Endodermal cell (in vitro differentiated cells): Measurements from ENCODE around the gene RGS7. TPM values are rescaled to one million over a fixed set of nuclear protein-coding genes. Genes with fewer than 3 reads are reported as not detected.
"Not testable (repeated sequence)": the region's sequence is repeated elsewhere in the genome, so short reads cannot be mapped to it uniquely, and the experiment has no call there.

ENCODE experiments used
- DNase-seq: peaks from one replicate; pipeline ENCODE4 v3.0.0-alpha.2; 2017
- H3K27ac ChIP-seq: 2 replicates; pipeline ENCODE4 v1.5.1; 2013; ENCODE audit warnings: mild to moderate bottlenecking, low read depth, low read length, moderate library complexity
- H3K27me3 ChIP-seq: 2 replicates; pipeline ENCODE4 v1.6.1; 2013; ENCODE audit warnings: mild to moderate bottlenecking, low read length, moderate library complexity; ENCODE audit not compliant: insufficient read depth, control insufficient read depth, poor library complexity, severe bottlenecking
- H3K36me3 ChIP-seq: 2 replicates; pipeline ENCODE4 v1.7.0; 2013; ENCODE audit warnings: mild to moderate bottlenecking, low read length, moderate library complexity; ENCODE audit not compliant: control insufficient read depth, insufficient read depth
- H3K4me1 ChIP-seq: one replicate; pipeline ENCODE4 v1.7.0; 2013; ENCODE audit warnings: low read length; ENCODE audit not compliant: control insufficient read depth, insufficient read depth
- H3K4me3 ChIP-seq: 2 replicates; pipeline ENCODE4 v1.5.1; 2013; ENCODE audit warnings: mild to moderate bottlenecking, low read length, moderate library complexity
- H3K9ac ChIP-seq: 2 replicates; pipeline ENCODE4 v1.6.1; 2013; ENCODE audit warnings: mild to moderate bottlenecking, low read length, moderate library complexity; ENCODE audit not compliant: poor library complexity, severe bottlenecking; ENCODE audit errors: extremely low read depth
- H3K9me3 ChIP-seq: 2 replicates; pipeline ENCODE4 v1.6.1; 2013; ENCODE audit warnings: mild to moderate bottlenecking, low read length, moderate library complexity; ENCODE audit not compliant: control insufficient read depth
- H3K27ac Mint-ChIP-seq: 2 replicates; pipeline ENCODE4 v1.8.0; 2020; ENCODE audit warnings: mixed read lengths
- H3K27me3 Mint-ChIP-seq: 2 replicates; pipeline ENCODE4 v1.8.0; 2021; ENCODE audit warnings: mild to moderate bottlenecking, mixed read lengths; ENCODE audit not compliant: insufficient read depth
- H3K36me3 Mint-ChIP-seq: 2 replicates; pipeline ENCODE4 v1.8.0; 2020; ENCODE audit warnings: low read depth, mixed read lengths
- H3K4me1 Mint-ChIP-seq: 2 replicates; pipeline ENCODE4 v1.8.0; 2020; ENCODE audit warnings: mixed read lengths
- H3K4me3 Mint-ChIP-seq: 2 replicates; pipeline ENCODE4 v1.8.0; 2020; ENCODE audit warnings: mild to moderate bottlenecking, moderate library complexity, mixed read lengths
- H3K9me3 Mint-ChIP-seq: 2 replicates; pipeline ENCODE4 v1.8.0; 2020; ENCODE audit warnings: mild to moderate bottlenecking, mixed read lengths
- CTCF ChIP-seq: fragments of 200-600 bp; sonication (generic); conservative IDR thresholded peaks from 2 replicates; pipeline ENCODE4 v1.5.0; 2021; ENCODE audit warnings: antibody characterized with exemption, mild to moderate bottlenecking
- WGBS, 2 experiments: methylation state at CpG; one replicate each; pipeline versions ENCODE4 v1.1.5 to v1.1.7; 2013; ENCODE audit warnings: missing lambda C conversion rate in 2 of 2, mixed read lengths in 1 of 2; ENCODE audit not compliant: insufficient coverage in 1 of 2, insufficient read length in 1 of 2; 5-methylcytosine and 5-hydroxymethylcytosine counted together
- total RNA-seq, 2 donors: library from RNA; stranded (reverse); fragmentation: NEBNext Ultra II Directional in 1 of 2; extraction: Animal tissue kit (Norgen Biotek cat#: 25700) in 1 of 2; gene quantifications; 2 replicates in 1 of 2; 3 replicates in 1 of 2; pipeline ENCODE4 v1.2.1, GENCODE V29; 2021

Gene RGS7
- total RNA-seq, 2 donors from 2014 or later: 1.0 to 1.1 TPM

GRCh38 chr1:240737298-240737697 is 619.7 kb downstream of the RGS7 start:
- Histone ChIP-seq H3K27ac (no peak overlapping the region), H3K4me3 (no peak overlapping the region), H3K4me1 (no peaks in the 10 kb centered on the region), H3K9me3 (no peaks in the 10 kb centered on the region), H3K36me3 (no peaks in the 10 kb centered on the region), H3K27me3 (no peaks in the 10 kb centered on the region), H3K9ac (no peak overlapping the region)
- Mint-ChIP-seq H3K27me3 (no peaks in the 10 kb centered on the region), H3K27ac (no peak overlapping the region), H3K36me3 (no peaks in the 10 kb centered on the region), H3K9me3 (peaks cover 2% of the 10 kb centered on the region), H3K4me3 (no peak overlapping the region), H3K4me1 (no peaks in the 10 kb centered on the region)
- no peak for TF ChIP-seq CTCF
- DNase-seq: no peak
- 96% methylated on average over 4 of the region's 4 CpGs; no CpG with 5 or more reads in 1 of the 2 experiments for WGBS, 2 experiments

DNA sequence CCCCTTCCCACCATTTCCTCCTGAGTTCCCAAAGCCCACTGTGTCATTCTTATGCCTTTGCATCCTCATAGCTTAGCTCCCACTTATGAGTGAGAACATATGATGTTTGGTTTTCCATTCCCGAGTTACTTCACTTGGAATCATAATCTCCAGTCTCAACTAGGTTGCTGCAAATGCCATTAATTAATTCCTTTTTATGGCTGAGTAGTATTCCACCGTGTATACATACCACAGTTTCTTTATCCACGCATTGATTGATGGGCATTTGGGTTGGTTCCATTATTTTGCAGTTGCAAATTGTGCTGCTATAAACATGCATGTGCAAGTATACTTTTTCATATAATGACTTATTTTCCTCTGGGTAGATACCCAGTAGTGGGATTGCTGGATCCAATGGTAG is 622.3 kb downstream of the RGS7 start:
- H3K9me3 Mint-ChIP-seq, H3K27me3 ChIP-seq: not testable (repeated sequence)
- WGBS, 2 experiments: 91% methylated on average over 3 of the region's 3 CpGs; no CpG with 5 or more reads in 1 of the 2 experiments

GRCh38 chr1:240734001-240734400 is 623.0 kb downstream of the RGS7 start:
- Mint-ChIP-seq H3K27me3 (no peaks in the 10 kb centered on the region), H3K4me3 (no peak overlapping the region), H3K36me3 (no peaks in the 10 kb centered on the region), H3K9me3 (peaks cover 2% of the 10 kb centered on the region), H3K27ac (no peak overlapping the region), H3K4me1 (no peaks in the 10 kb centered on the region)
- 84 to 93% methylated on average over 3 of the region's 3 CpGs for WGBS, 2 experiments
- DNase-seq: no peak
- TF ChIP-seq CTCF: no peak
- no peak overlapping the region for H3K9ac ChIP-seq
- H3K27ac ChIP-seq: no peak overlapping the region
- no peaks in the 10 kb centered on the region for H3K36me3 ChIP-seq
- no peak overlapping the region for H3K4me3 ChIP-seq
- H3K4me1 ChIP-seq: no peaks in the 10 kb centered on the region
- no peaks in the 10 kb centered on the region for H3K27me3 ChIP-seq
- H3K9me3 ChIP-seq: no peaks in the 10 kb centered on the region

More for the DNA sequence above, 622.3 kb downstream of the RGS7 start:
- not testable (repeated sequence) for H3K4me1 ChIP-seq, H3K4me3 Mint-ChIP-seq, H3K4me3 ChIP-seq, H3K27ac Mint-ChIP-seq, H3K9ac ChIP-seq, H3K27ac ChIP-seq, H3K9me3 ChIP-seq, DNase-seq, H3K27me3 Mint-ChIP-seq, H3K36me3 Mint-ChIP-seq, H3K4me1 Mint-ChIP-seq, H3K36me3 ChIP-seq

GRCh38 chr1:240732390-240732789 is 624.6 kb downstream of the RGS7 start:
- 17 to 29% methylated on average over 2 to 5 of the region's 5 CpGs for WGBS, 2 experiments
- no peak for DNase-seq
- TF ChIP-seq CTCF: peak; percentile 83

More at GRCh38 chr1:240732390-240732789, 624.6 kb downstream of the RGS7 start:
- no peaks in the 10 kb centered on the region for H3K36me3 ChIP-seq
- H3K27me3 Mint-ChIP-seq: no peaks in the 10 kb centered on the region
- H3K27ac ChIP-seq: no peak overlapping the region
- no peaks in the 10 kb centered on the region for H3K36me3 Mint-ChIP-seq
- H3K4me1 Mint-ChIP-seq: no peaks in the 10 kb centered on the region
- H3K9me3 ChIP-seq: no peaks in the 10 kb centered on the region
- H3K9ac ChIP-seq: no peak overlapping the region
- no peaks in the 10 kb centered on the region for H3K4me1 ChIP-seq
- no peaks in the 10 kb centered on the region for H3K27me3 ChIP-seq
- no peak overlapping the region for H3K4me3 ChIP-seq
- H3K4me3 Mint-ChIP-seq: no peak overlapping the region
- H3K27ac Mint-ChIP-seq: no peak overlapping the region
- H3K9me3 Mint-ChIP-seq: peaks cover 2% of the 10 kb centered on the region
